ENCODE results near the gene PAQR5. TPM values are rescaled to one million over a fixed set of nuclear protein-coding genes. Genes with fewer than 3 reads are reported as not detected.
A peak's percentile ranks its signal among the peaks of the same experiment; 100 is the strongest.
"Not testable (repeated sequence)": the region's sequence is repeated elsewhere in the genome, so short reads cannot be mapped to it uniquely, and the experiment has no call there.

PAQR5 gene
- total and polyA plus RNA-seq, 10 donors: 0.03 to 0.58 (median 0.27) TPM; not detected in 5

- Histone ChIP-seq H3K4me3 (no peak overlapping the region), H3K4me1 (peaks cover 0 to 18% (median 8%) of the 10 kb centered on the region in 6 donors), H3K9me3 (no peaks in the 10 kb centered on the region), H3K27me3 (replicated peaks in 1 of 7) (no peaks in the 10 kb centered on the region), H3K27ac (peak overlapping the region in 5 of 8 donors; percentile 42 to 57 (median 50)), H3K36me3 (peaks cover 0 to 29% (median 0%) of the 10 kb centered on the region in 6 donors)
- no peak for TF ChIP-seq POLR2AphosphoS5 (IDR thresholded peaks at IDR 0.05)
- no peak for TF ChIP-seq POLR2A (IDR thresholded peaks at IDR 0.05)
- TF ChIP-seq CTCF (IDR thresholded peaks at IDR 0.05 in 8 of 11, conservative IDR thresholded peaks at IDR 0.05 in 3 of 11): no peak
- intact Hi-C loops (cut with DNase I; ENCODE audit: low total_unique reads): no loop called here
- no peak for DNase-seq
- WGBS, 5 donors: 66 to 81% (median 71%) methylated on average over 5 of the region's 5 CpGs
Measured at GRCh38 chr15:69443032-69443611, 144.4 kb downstream of the PAQR5 start.

- 92 to 98% (median 96%) methylated on average over 7 of the region's 7 CpGs for WGBS, 5 donors
- intact Hi-C loops (cut with DNase I; ENCODE audit: low total_unique reads): no loop called here
- Histone ChIP-seq H3K4me3 (no peak overlapping the region), H3K9me3 (no peaks in the 10 kb centered on the region), H3K27ac (no peak overlapping the region), H3K4me1 (peaks cover 0 to 18% (median 8%) of the 10 kb centered on the region in 6 donors), H3K36me3 (peaks cover 0 to 21% (median 0%) of the 10 kb centered on the region in 6 donors), H3K27me3 (replicated peaks in 1 of 7) (no peaks in the 10 kb centered on the region)
- TF ChIP-seq POLR2AphosphoS5 (IDR thresholded peaks at IDR 0.05) (no peak), POLR2A (IDR thresholded peaks at IDR 0.05) (no peak), CTCF (IDR thresholded peaks at IDR 0.05 in 8 of 11, conservative IDR thresholded peaks at IDR 0.05 in 3 of 11) (no peak)
- DNase-seq: no peak
Measured at GRCh38 chr15:69444686-69445085, 146.0 kb downstream of the PAQR5 start.

GRCh38 chr15:69446953-69447352, 148.2 kb downstream of the PAQR5 start:
- TF ChIP-seq CTCF (IDR thresholded peaks at IDR 0.05 in 8 of 11, conservative IDR thresholded peaks at IDR 0.05 in 3 of 11): no peak
- no peak for TF ChIP-seq POLR2AphosphoS5 (IDR thresholded peaks at IDR 0.05)
- no peak for TF ChIP-seq POLR2A (IDR thresholded peaks at IDR 0.05)
- H3K9me3 ChIP-seq: no peaks in the 10 kb centered on the region
- DNase-seq: no peak
- intact Hi-C loops (cut with DNase I; ENCODE audit: low total_unique reads): no loop called here
- H3K27ac ChIP-seq: no peak overlapping the region
- no peaks in the 10 kb centered on the region for H3K27me3 ChIP-seq (replicated peaks in 1 of 7)
- no peak overlapping the region for H3K4me3 ChIP-seq
- 93 to 97% (median 94%) methylated on average over 2 of the region's 2 CpGs for WGBS, 5 donors
- peaks cover 0 to 19% (median 0%) of the 10 kb centered on the region in 6 donors for H3K36me3 ChIP-seq
- peaks cover 0 to 28% (median 14%) of the 10 kb centered on the region in 6 donors for H3K4me1 ChIP-seq

GRCh38 chr15:69450221-69450620, 151.5 kb downstream of the PAQR5 start:
- DNase-seq; H3K4me3 ChIP-seq; H3K27ac ChIP-seq; H3K9me3 ChIP-seq; H3K27me3 ChIP-seq (replicated peaks in 1 of 7); intact Hi-C loops (cut with DNase I; ENCODE audit: low total_unique reads): not testable (repeated sequence)
- H3K4me1 ChIP-seq: peaks cover 11 to 35% (median 30%) of the 10 kb centered on the region in 6 donors
- peaks cover 0 to 30% (median 6%) of the 10 kb centered on the region in 6 donors for H3K36me3 ChIP-seq
- 95 to 99% (median 97%) methylated on average over 4 of the region's 4 CpGs for WGBS, 5 donors
